Vagina (tissue), 2 donors: ENCODE results near the gene DAZAP1. TPM values are rescaled to one million over a fixed set of nuclear protein-coding genes. Genes with fewer than 3 reads are reported as not detected.
A peak's percentile ranks its signal among the peaks of the same experiment; 100 is the strongest.

Experiments
- DNase-seq, 2 donors: peaks; one replicate each; pipeline ENCODE4 v3.0.0-alpha.2; 2017; ENCODE audit errors: extremely low spot score in 2 of 2
- H3K27ac ChIP-seq: fragments of 200-600 bp; sonication (generic); one replicate; pipeline ENCODE4 v1.5.1; 2019
- H3K27me3 ChIP-seq: fragments of 200-600 bp; sonication (generic); one replicate; pipeline ENCODE4 v1.5.1; 2019
- H3K36me3 ChIP-seq, 2 donors: fragments of 200-600 bp; sonication (generic); one replicate each; pipeline ENCODE4 v1.5.1; 2017 to 2019
- H3K4me1 ChIP-seq: fragments of 200-600 bp; sonication (generic); one replicate; pipeline ENCODE4 v1.5.1; 2019
- H3K4me3 ChIP-seq, 2 donors: fragments of 200-600 bp; sonication (generic); 1 replicate in 1 of 2; 2 replicates in 1 of 2; pipeline ENCODE4 v1.5.1; 2016 to 2019
- H3K9me3 ChIP-seq: fragments of 200-600 bp; sonication (generic); one replicate; pipeline ENCODE4 v1.5.1; 2019
- CTCF ChIP-seq, 3 experiments: fragments of 450-650 bp in 2 of 3; fragments of 200-600 bp in 1 of 3; sonication (generic) in 1 of 3; IDR thresholded peaks; one replicate each; pipeline ENCODE4 v1.5.1; 2017 to 2019; ENCODE audit warnings: antibody characterized with exemption in 3 of 3, mild to moderate bottlenecking in 2 of 3, moderate library complexity in 2 of 3
- POLR2A ChIP-seq, 2 donors: fragments of 450-650 bp; IDR thresholded peaks; one replicate each; pipeline ENCODE4 v1.6.1; 2017; ENCODE audit warnings: antibody characterized with exemption in 2 of 2, mild to moderate bottlenecking in 2 of 2, moderate library complexity in 2 of 2
- POLR2AphosphoS5 ChIP-seq, 2 donors: sonication (generic); formaldehyde crosslinking; IDR thresholded peaks; one replicate each; pipeline ENCODE4 v1.9.0; 2017; ENCODE audit warnings: antibody characterized with exemption in 2 of 2, mild to moderate bottlenecking in 2 of 2, low read depth in 1 of 2; ENCODE audit not compliant: insufficient read depth in 1 of 2
- intact Hi-C: fragments of 100-400 bp; cut with DNase I; formaldehyde crosslinking; loops from one replicate; pipeline ENCODE4 v1.15.1; 2023
- total RNA-seq: library from RNA; depleted of rRNA; stranded (reverse); fragments of >200 nt; gene quantifications from one replicate; pipeline ENCODE4 v1.2.3, GENCODE V29; 2016

DAZAP1 gene
- total RNA-seq, 1 donor from 2014 or later: 29.7 TPM

- TF ChIP-seq CTCF (IDR thresholded peaks at IDR 0.05) (peak in 1 of 3 experiments; percentile 4), POLR2A (IDR thresholded peaks at IDR 0.05) (peak in 1 of 2 donors; percentile 58), POLR2AphosphoS5 (IDR thresholded peaks at IDR 0.05; ENCODE audit: insufficient read depth in 1 of 2, low read depth in 1 of 2) (peak; percentile 88 to 98)
- Histone ChIP-seq H3K27ac (peak within 1 kb of the TSS; percentile 75), H3K36me3 (peaks cover 0 to 11% of the 10 kb centered on the region in 2 donors), H3K27me3 (no peaks in the 10 kb centered on the region), H3K9me3 (no peaks in the 10 kb centered on the region), H3K4me1 (peaks cover 34% of the 10 kb centered on the region), H3K4me3 (peak within 1 kb of the TSS; percentile 72 to 97)
- peak in 1 of 2 donors; percentile 94 for DNase-seq
- intact Hi-C loops: no loop called here
These were observed 71.7 kb downstream of the DAZAP1 start, which contains the start of gene C19orf25 for GRCh38 chr19:1478934-1479707. TSS of gene C19orf25 (minus strand) at chr19:1479215. CDS start at chr19:1478903, 312 bp downstream.

GRCh38 chr19:1481224-1481892 lies 74.0 kb downstream of the DAZAP1 start:
- Histone ChIP-seq H3K36me3 (peaks cover 0 to 1% of the 10 kb centered on the region in 2 donors), H3K27ac (no peak overlapping the region), H3K4me3 (no peak overlapping the region), H3K9me3 (no peaks in the 10 kb centered on the region), H3K4me1 (peaks cover 24% of the 10 kb centered on the region), H3K27me3 (no peaks in the 10 kb centered on the region)
- intact Hi-C loops: no loop called here
- DNase-seq: no peak
- TF ChIP-seq CTCF (IDR thresholded peaks at IDR 0.05): no peak
- no peak for TF ChIP-seq POLR2AphosphoS5 (IDR thresholded peaks at IDR 0.05; ENCODE audit: insufficient read depth in 1 of 2, low read depth in 1 of 2)
- no peak for TF ChIP-seq POLR2A (IDR thresholded peaks at IDR 0.05)

- Histone ChIP-seq H3K9me3 (no peaks in the 10 kb centered on the region), H3K27me3 (no peaks in the 10 kb centered on the region), H3K36me3 (no peaks in the 10 kb centered on the region), H3K4me3 (no peak overlapping the region), H3K4me1 (peaks cover 24% of the 10 kb centered on the region), H3K27ac (no peak overlapping the region)
- no peak for TF ChIP-seq POLR2AphosphoS5 (IDR thresholded peaks at IDR 0.05; ENCODE audit: insufficient read depth in 1 of 2, low read depth in 1 of 2)
- TF ChIP-seq CTCF (IDR thresholded peaks at IDR 0.05): no peak
- TF ChIP-seq POLR2A (IDR thresholded peaks at IDR 0.05): no peak
- DNase-seq: no peak
- intact Hi-C loops: no loop called here
These were observed 74.5 kb downstream of the DAZAP1 start for GRCh38 chr19:1481893-1482360.

GRCh38 chr19:1482361-1483130 lies 75.2 kb downstream of the DAZAP1 start:
- no peak for DNase-seq
- no peak overlapping the region for H3K4me3 ChIP-seq
- H3K9me3 ChIP-seq: no peaks in the 10 kb centered on the region
- intact Hi-C loops: no loop called here
- no peak overlapping the region for H3K27ac ChIP-seq
- H3K36me3 ChIP-seq: no peaks in the 10 kb centered on the region
- H3K27me3 ChIP-seq: no peaks in the 10 kb centered on the region
- TF ChIP-seq POLR2AphosphoS5 (IDR thresholded peaks at IDR 0.05; ENCODE audit: insufficient read depth in 1 of 2, low read depth in 1 of 2) (no peak), CTCF (IDR thresholded peaks at IDR 0.05) (no peak), POLR2A (IDR thresholded peaks at IDR 0.05) (no peak)
- peaks cover 17% of the 10 kb centered on the region for H3K4me1 ChIP-seq
